Right lobe of liver (tissue), 6 donors: Measurements from ENCODE around the gene LRCH1. TPM values are rescaled to one million over a fixed set of nuclear protein-coding genes. Genes with fewer than 3 reads are reported as not detected.

Source experiments
- ATAC-seq, 4 donors: fragments of 200-7000 bp; cut with Tn5 transposase; one replicate each; pipeline ENCODE4 v1.9.1; 2020; ENCODE audit warnings: mild to moderate bottlenecking in 4 of 4, moderate library complexity in 4 of 4
- DNase-seq, 3 donors: peaks; one replicate each; pipeline ENCODE4 v3.0.0-alpha.2; 2020
- H3K27ac ChIP-seq, 3 donors: fragments of 200-600 bp; one replicate each; pipeline ENCODE4 v1.8.0; 2022
- H3K27me3 ChIP-seq, 2 donors: fragments of 200-600 bp; one replicate each; pipeline ENCODE4 v1.8.0; 2022
- H3K36me3 ChIP-seq, 4 donors: fragments of 200-600 bp; sonication (generic) in 1 of 4; one replicate each; pipeline versions ENCODE4 v1.5.1 to v1.8.0; 2017 to 2022; ENCODE audit warnings: control low read depth in 1 of 4
- H3K4me1 ChIP-seq, 4 donors: fragments of 200-600 bp; sonication (generic) in 1 of 4; one replicate each; pipeline versions ENCODE4 v1.5.1 to v1.8.0; 2017 to 2022; ENCODE audit warnings: control low read depth in 1 of 4
- H3K4me3 ChIP-seq, 3 donors: fragments of 200-600 bp; one replicate each; pipeline ENCODE4 v1.8.0; 2022
- H3K9me3 ChIP-seq, 4 donors: fragments of 200-600 bp; sonication (generic) in 1 of 4; one replicate each; pipeline versions ENCODE4 v1.5.1 to v1.8.0; 2017 to 2022; ENCODE audit warnings: control low read depth in 1 of 4
- CTCF ChIP-seq, 4 donors: fragments of 200-600 bp in 3 of 4; fragments of 450-650 bp in 1 of 4; IDR thresholded peaks; one replicate each; pipeline versions ENCODE4 v1.5.1 to v1.8.0; 2016 to 2022; ENCODE audit warnings: antibody characterized with exemption in 4 of 4, mild to moderate bottlenecking in 2 of 4
- POLR2A ChIP-seq: fragments of 450-650 bp; IDR thresholded peaks from one replicate; pipeline ENCODE4 v1.6.1; 2017; ENCODE audit warnings: antibody characterized with exemption, mild to moderate bottlenecking
- WGBS: methylation state at CpG from one replicate; pipeline ENCODE4 v1.1.6; 2018; ENCODE audit warnings: low coverage, low lambda C conversion rate; ENCODE audit not compliant: insufficient coverage; ENCODE audit errors: missing lambda C conversion rate; 5-methylcytosine and 5-hydroxymethylcytosine counted together
- intact Hi-C, 2 donors: fragments of 100-400 bp; cut with DNase I; formaldehyde crosslinking; loops; one replicate each; pipeline versions ENCODE4 v1.11.2 to v1.14.1; 2022
- total RNA-seq, 6 experiments: library from RNA; depleted of rRNA in 2 of 6; stranded (reverse); fragments of >200 nt in 2 of 6; fragmentation: NEBNext Ultra II Directional in 3 of 6; extraction: Animal tissue kit (Norgen Biotek cat#: 25700) in 3 of 6; gene quantifications; one replicate each; pipeline versions ENCODE4 v1.1.0 to v1.2.4, GENCODE V29; 2016 to 2023
- donor health status: DM: no; HTN: yes; CAD: no.
- donor health status: DM: no; HTN: no; CAD: no.
- donor health status: DM: no; HTN: no; CAD: no.
- donor health status: DM: no; HTN: yes; CAD: no.
- donor health status: DM: no; HTN: yes; CAD: no.

The LRCH1 gene
- total RNA-seq, 6 experiments from 2014 or later = 5.4 to 9.6 (median 7.7) TPM

GRCh38 chr13:46639033-46639981 is 86.3 kb downstream of the LRCH1 start:
- Histone ChIP-seq H3K4me3 (no peak overlapping the region), H3K4me1 (peaks cover 0 to 27% (median 11%) of the 10 kb centered on the region in 4 donors), H3K36me3 (no peaks in the 10 kb centered on the region), H3K9me3 (no peaks in the 10 kb centered on the region), H3K27me3 (no peaks in the 10 kb centered on the region), H3K27ac (no peak overlapping the region)
- 69% methylated on average over 3 of the region's 5 CpGs for WGBS
- intact Hi-C loops = no loop called here
- TF ChIP-seq POLR2A = no peak
- TF ChIP-seq CTCF (IDR thresholded peaks at IDR 0.05) = no peak
- ATAC-seq = no peak
- no peak for DNase-seq

DNA sequence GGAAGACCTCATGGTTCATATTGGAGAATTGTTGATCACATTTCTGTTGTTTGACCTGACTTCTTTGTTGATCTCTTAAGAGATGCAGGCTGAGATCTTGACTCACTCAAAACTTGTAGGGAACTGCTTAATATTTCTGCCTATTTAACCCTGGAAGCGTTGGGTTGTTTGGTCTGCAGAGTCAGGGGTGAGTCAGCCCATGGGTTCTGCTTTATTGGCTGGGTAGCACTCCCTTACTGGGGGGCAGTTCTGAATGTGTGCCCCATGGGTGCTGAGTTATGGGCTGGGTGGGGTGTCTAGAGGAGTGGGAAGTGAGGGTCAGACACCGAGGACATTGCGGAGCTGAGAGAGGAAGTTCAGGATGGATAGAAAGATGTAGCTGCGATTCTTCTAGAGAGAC is 87.9 kb downstream of the LRCH1 start:
- H3K9me3 ChIP-seq = no peaks in the 10 kb centered on the region
- no peaks in the 10 kb centered on the region for H3K36me3 ChIP-seq
- no peak for DNase-seq
- no peak for TF ChIP-seq CTCF (IDR thresholded peaks at IDR 0.05)
- TF ChIP-seq POLR2A = no peak
- no peak overlapping the region for H3K27ac ChIP-seq
- intact Hi-C loops = no loop called here
- 76% methylated on average over 4 of the region's 4 CpGs for WGBS
- H3K27me3 ChIP-seq = no peaks in the 10 kb centered on the region
- ATAC-seq = peak; percentile 28 to 51 (median 43)
- peaks cover 0 to 27% (median 11%) of the 10 kb centered on the region in 4 donors for H3K4me1 ChIP-seq
- no peak overlapping the region for H3K4me3 ChIP-seq

DNA sequence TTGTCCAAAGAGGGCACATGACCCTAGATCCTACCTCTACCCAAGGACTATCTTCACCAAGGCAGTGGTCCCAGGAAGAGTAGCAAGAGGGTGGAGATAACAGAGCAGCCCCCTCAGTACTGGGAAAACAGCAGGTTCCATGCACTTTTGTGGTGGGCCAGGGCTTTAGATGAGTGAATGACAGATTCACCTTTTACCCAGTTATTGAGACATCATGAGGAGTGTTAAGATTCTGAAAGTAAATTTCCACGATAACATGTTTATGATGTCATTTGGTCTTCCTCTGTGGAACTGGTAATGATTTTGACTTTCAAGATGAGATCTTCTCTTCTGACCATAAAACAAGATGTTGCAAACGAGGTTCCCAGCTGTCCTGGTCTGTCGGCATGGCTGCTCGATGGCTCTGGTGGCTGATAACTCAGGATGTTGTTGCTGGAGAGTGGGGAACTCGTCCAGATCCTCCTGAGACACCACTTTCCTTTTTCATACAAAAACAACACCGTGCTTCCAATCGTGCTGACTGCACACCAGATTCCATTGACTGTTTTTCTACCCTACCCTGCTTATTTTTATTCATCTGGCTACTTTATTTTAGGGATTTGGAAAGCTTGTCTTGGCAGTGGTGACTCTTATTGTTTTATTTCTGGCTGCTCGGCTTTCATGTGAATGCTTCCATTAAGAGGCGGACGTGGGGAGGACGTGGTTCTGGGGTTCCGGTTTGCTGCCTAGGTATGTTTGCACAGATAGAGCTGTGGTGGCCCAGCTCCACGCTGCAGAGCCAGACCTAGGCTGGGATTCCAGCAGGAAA is 88.5 kb downstream of the LRCH1 start:
- TF ChIP-seq POLR2A = no peak
- TF ChIP-seq CTCF (IDR thresholded peaks at IDR 0.05) = no peak
- DNase-seq = peak in 1 of 3 donors; percentile 52
- Histone ChIP-seq H3K27me3 (no peaks in the 10 kb centered on the region), H3K36me3 (no peaks in the 10 kb centered on the region), H3K27ac (peak overlapping the region in 1 of 3 donors; percentile 29), H3K9me3 (no peaks in the 10 kb centered on the region), H3K4me1 (peaks cover 0 to 27% (median 11%) of the 10 kb centered on the region in 4 donors), H3K4me3 (no peak overlapping the region)
- 61% methylated on average over 11 of the region's 13 CpGs for whole genome bisulfite sequencing
- ATAC-seq = peak; percentile 19 to 53 (median 34)
- intact Hi-C loops = no loop called here

GRCh38 chr13:46642254-46642653 is 89.3 kb downstream of the LRCH1 start:
- peak overlapping the region in 1 of 3 donors; percentile 24 for H3K27ac ChIP-seq
- H3K4me3 ChIP-seq = no peak overlapping the region
- no peaks in the 10 kb centered on the region for H3K9me3 ChIP-seq
- intact Hi-C loops = no loop called here
- ATAC-seq (peak; percentile 17 to 78 (median 62)), DNase-seq (no peak)
- H3K27me3 ChIP-seq = no peaks in the 10 kb centered on the region
- no peaks in the 10 kb centered on the region for H3K36me3 ChIP-seq
- 42% methylated on average over 4 of the region's 4 CpGs for WGBS
- H3K4me1 ChIP-seq = peaks cover 0 to 27% (median 11%) of the 10 kb centered on the region in 4 donors
- TF ChIP-seq CTCF (IDR thresholded peaks at IDR 0.05) (no peak), POLR2A (no peak)
